Thyroid gland (tissue), 4 donors: ENCODE results near the gene ADRA2C.

Experiments used
- CTCF ChIP-seq, 6 experiments: fragments of 200-600 bp in 3 of 6; fragments of 450-650 bp in 3 of 6; sonication (generic) in 3 of 6; IDR thresholded peaks; one replicate each; pipeline ENCODE4 v1.5.1; 2016 to 2019; ENCODE audit warnings: antibody characterized with exemption in 6 of 6, mild to moderate bottlenecking in 2 of 6, inconsistent platforms in 1 of 6, moderate library complexity in 1 of 6
- POLR2A ChIP-seq, 2 donors: fragments of 450-650 bp; IDR thresholded peaks; one replicate each; pipeline ENCODE4 v1.6.1; 2017; ENCODE audit warnings: antibody characterized with exemption in 2 of 2, mild to moderate bottlenecking in 2 of 2, moderate library complexity in 1 of 2

- TF ChIP-seq POLR2A (IDR thresholded peaks at IDR 0.05) (no peak), CTCF (IDR thresholded peaks at IDR 0.05) (no peak)
Measured at GRCh38 chr4:3744901-3745300, 21.3 kb upstream of the ADRA2C start.
